ENCODE measurements around the gene CETP. TPM values are rescaled to one million over a fixed set of nuclear protein-coding genes. Genes with fewer than 3 reads are reported as not detected.

The CETP gene
- total and polyA plus RNA-seq, 9 of the 15 experiments (the other 6 are each of a cell fraction or from before 2014, with no cell fraction given), result 0.07 to 0.11 TPM; not detected in 7

DNA sequence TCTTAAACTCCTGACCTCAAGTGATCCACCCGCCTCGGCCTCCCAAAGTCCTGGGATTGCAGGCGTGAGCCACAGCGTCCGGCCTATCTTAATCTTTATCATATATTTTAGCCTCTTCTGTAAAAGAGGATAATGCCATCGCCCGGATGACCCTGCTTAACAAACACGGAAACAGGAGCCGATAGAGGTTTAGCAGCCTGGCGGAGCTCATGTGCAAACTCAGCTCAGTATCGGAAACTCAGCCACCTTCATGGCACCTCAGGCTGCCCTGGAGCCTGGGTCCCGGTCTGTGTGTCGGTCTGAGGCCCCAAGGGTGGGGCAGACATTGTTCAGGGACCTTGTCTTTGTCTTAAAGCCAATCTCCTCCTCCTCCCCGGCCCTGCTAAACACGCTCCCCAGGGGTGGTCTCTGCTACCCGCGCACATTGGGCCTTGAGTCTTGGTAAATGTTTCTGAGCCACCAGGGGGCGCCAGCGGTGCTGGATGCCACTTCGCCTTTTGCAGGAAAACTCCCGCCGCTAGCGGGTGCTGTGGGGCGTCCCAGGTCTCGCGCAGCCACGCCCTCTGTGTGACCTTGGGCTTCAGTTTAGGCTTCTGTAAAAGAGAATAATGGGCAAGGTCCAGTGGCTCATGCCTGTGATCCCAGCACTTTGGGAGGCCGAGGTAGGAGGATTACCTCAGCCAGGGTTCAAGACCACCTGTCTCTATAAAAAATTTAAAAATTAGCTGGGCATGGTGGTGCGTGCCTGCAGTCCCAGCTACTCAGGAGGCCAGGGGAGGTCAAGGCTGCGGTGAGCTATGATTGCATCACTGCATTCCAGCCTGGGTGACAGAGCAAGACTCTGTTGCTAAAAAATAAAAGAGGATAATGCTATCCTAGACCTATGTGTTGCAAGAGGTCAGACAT is 2.7 kb downstream of the CETP start (continued):
- TF ChIP-seq TCF7L2 (IDR thresholded peaks at IDR 0.05; ENCODE audit: low read depth, low read length), result no peak
- TF ChIP-seq, protein P1, sequence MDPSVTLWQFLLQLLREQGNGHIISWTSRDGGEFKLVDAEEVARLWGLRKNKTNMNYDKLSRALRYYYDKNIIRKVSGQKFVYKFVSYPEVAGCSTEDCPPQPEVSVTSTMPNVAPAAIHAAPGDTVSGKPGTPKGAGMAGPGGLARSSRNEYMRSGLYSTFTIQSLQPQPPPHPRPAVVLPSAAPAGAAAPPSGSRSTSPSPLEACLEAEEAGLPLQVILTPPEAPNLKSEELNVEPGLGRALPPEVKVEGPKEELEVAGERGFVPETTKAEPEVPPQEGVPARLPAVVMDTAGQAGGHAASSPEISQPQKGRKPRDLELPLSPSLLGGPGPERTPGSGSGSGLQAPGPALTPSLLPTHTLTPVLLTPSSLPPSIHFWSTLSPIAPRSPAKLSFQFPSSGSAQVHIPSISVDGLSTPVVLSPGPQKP (CRISPR knock-in tag; IDR thresholded peaks at IDR 0.05), result no peak
- TF ChIP-seq BRD9 (IDR thresholded peaks at IDR 0.05; ENCODE audit: low read depth, partially characterized antibody), result no peak
- peak; percentile 75 for TF ChIP-seq FOSL1 (tag; conservative IDR thresholded peaks at IDR 0.05)
- peak in 1 of 2 experiments; percentile 67; a peak in 1 of 3 replicates for TF ChIP-seq CBX3 (IDR thresholded peaks at IDR 0.05; ENCODE audit: borderline replicate concordance in 1 of 2, low read length in 2 of 2)
- peak; percentile 35 for TF ChIP-seq PHF20 (IDR thresholded peaks at IDR 0.05; ENCODE audit: partially characterized antibody)
- no peak for TF ChIP-seq ZNF589 (CRISPR knock-in tag; IDR thresholded peaks at IDR 0.05; ENCODE audit: low read depth)
- TF ChIP-seq SIRT6 (IDR thresholded peaks at IDR 0.05; ENCODE audit: low read depth, low read length), result no peak
- TF ChIP-seq, protein P2, sequence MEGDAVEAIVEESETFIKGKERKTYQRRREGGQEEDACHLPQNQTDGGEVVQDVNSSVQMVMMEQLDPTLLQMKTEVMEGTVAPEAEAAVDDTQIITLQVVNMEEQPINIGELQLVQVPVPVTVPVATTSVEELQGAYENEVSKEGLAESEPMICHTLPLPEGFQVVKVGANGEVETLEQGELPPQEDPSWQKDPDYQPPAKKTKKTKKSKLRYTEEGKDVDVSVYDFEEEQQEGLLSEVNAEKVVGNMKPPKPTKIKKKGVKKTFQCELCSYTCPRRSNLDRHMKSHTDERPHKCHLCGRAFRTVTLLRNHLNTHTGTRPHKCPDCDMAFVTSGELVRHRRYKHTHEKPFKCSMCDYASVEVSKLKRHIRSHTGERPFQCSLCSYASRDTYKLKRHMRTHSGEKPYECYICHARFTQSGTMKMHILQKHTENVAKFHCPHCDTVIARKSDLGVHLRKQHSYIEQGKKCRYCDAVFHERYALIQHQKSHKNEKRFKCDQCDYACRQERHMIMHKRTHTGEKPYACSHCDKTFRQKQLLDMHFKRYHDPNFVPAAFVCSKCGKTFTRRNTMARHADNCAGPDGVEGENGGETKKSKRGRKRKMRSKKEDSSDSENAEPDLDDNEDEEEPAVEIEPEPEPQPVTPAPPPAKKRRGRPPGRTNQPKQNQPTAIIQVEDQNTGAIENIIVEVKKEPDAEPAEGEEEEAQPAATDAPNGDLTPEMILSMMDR (IDR thresholded peaks at IDR 0.05 in 2 of 3, conservative IDR thresholded peaks at IDR 0.05 in 1 of 3; ENCODE audit: insufficient read depth in 2 of 3, low read depth in 1 of 3, low read length in 3 of 3), result peak; percentile 99 to 100 (median 99)
- TF ChIP-seq EP400 (IDR thresholded peaks at IDR 0.05), result peak; percentile 56
- no peak for TF ChIP-seq MEIS2 (IDR thresholded peaks at IDR 0.05; ENCODE audit: partially characterized antibody)
- no peak for TF ChIP-seq ZNF583 (CRISPR knock-in tag; IDR thresholded peaks at IDR 0.05)
- TF ChIP-seq HMG20B (CRISPR knock-in tag; IDR thresholded peaks at IDR 0.05), result no peak
- TF ChIP-seq SOX6 (IDR thresholded peaks at IDR 0.05), result no peak
- TF ChIP-seq, protein P3, sequence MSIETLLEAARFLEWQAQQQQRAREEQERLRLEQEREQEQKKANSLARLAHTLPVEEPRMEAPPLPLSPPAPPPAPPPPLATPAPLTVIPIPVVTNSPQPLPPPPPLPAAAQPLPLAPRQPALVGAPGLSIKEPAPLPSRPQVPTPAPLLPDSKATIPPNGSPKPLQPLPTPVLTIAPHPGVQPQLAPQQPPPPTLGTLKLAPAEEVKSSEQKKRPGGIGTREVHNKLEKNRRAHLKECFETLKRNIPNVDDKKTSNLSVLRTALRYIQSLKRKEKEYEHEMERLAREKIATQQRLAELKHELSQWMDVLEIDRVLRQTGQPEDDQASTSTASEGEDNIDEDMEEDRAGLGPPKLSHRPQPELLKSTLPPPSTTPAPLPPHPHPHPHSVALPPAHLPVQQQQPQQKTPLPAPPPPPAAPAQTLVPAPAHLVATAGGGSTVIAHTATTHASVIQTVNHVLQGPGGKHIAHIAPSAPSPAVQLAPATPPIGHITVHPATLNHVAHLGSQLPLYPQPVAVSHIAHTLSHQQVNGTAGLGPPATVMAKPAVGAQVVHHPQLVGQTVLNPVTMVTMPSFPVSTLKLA (conservative IDR thresholded peaks at IDR 0.05), result peak; percentile 31 to 54; a peak in 2 of 4 replicates

Measured in K562 (cell line).